Ovary (tissue), 9 donors: ENCODE results near the gene TIMM8B. TPM values are rescaled to one million over a fixed set of nuclear protein-coding genes. Genes with fewer than 3 reads are reported as not detected.
A peak's percentile ranks its signal among the peaks of the same experiment; 100 is the strongest.

Source experiments
- DNase-seq, 5 donors: peaks; one replicate each; pipeline ENCODE4 v3.0.0-alpha.2; 2019 to 2020
- H3K27ac ChIP-seq, 2 donors: fragments of 200-600 bp; one replicate each; pipeline versions ENCODE4 v1.5.1 to v1.8.0; 2019 to 2022
- H3K27me3 ChIP-seq: fragments of 200-600 bp; one replicate; pipeline ENCODE4 v1.8.0; 2022
- H3K36me3 ChIP-seq: fragments of 200-600 bp; sonication (generic); one replicate; pipeline ENCODE4 v1.5.1; 2019
- H3K4me1 ChIP-seq: one replicate; pipeline ENCODE4 v1.8.1; 2013; ENCODE audit warnings: mild to moderate bottlenecking, moderate library complexity; ENCODE audit not compliant: insufficient read depth
- H3K4me3 ChIP-seq: fragments of 200-600 bp; sonication (generic); one replicate; pipeline ENCODE4 v1.5.1; 2017
- H3K9me3 ChIP-seq, 2 donors: fragments of 200-600 bp in 1 of 2; sonication (generic) in 1 of 2; one replicate each; pipeline versions ENCODE4 v1.5.1 to v1.8.1; 2013 to 2019; ENCODE audit warnings: mild to moderate bottlenecking in 1 of 2, moderate library complexity in 1 of 2
- CTCF ChIP-seq, 3 donors: fragments of 450-650 bp in 2 of 3; fragments of 200-600 bp in 1 of 3; IDR thresholded peaks; one replicate each; pipeline versions ENCODE4 v1.5.1 to v1.8.0; 2016 to 2022; ENCODE audit warnings: antibody characterized with exemption in 3 of 3, mild to moderate bottlenecking in 1 of 3
- EP300 ChIP-seq: sonication (generic); formaldehyde crosslinking; IDR thresholded peaks from one replicate; pipeline ENCODE4 v1.6.1; 2017; ENCODE audit warnings: antibody characterized with exemption
- POLR2A ChIP-seq: fragments of 450-650 bp; IDR thresholded peaks from one replicate; pipeline ENCODE4 v1.6.1; 2017; ENCODE audit warnings: antibody characterized with exemption, mild to moderate bottlenecking, moderate library complexity
- WGBS, 3 donors: extraction: QIAGEN DNeasy Blood & Tissue Kit in 1 of 3; methylation state at CpG; one replicate each; pipeline versions ENCODE4 v1.1.5 to v1.1.7; 2013 to 2017; 5-methylcytosine and 5-hydroxymethylcytosine counted together
- intact Hi-C, 4 donors: fragments of 100-400 bp; cut with DNase I; formaldehyde crosslinking; loops; one replicate each; pipeline versions ENCODE4 v1.11.0 to v1.15.1; 2022 to 2023
- polyA plus RNA-seq, 2 donors: library from polyadenylated mRNA; stranded (reverse); fragments of 200-250 nt in 1 of 2; fragments of 350-450 nt in 1 of 2; fragmentation: Illumina TruSeq in 1 of 2; extraction: RNeasy Lipid Tissue Mini Kit (QIAGEN cat#74804) in 1 of 2; gene quantifications; one replicate each; pipeline ENCODE4 v1.2.3, GENCODE V29; 2013 to 2014
- total RNA-seq, 7 donors: library from RNA; depleted of rRNA in 2 of 7; stranded (reverse); fragments of >200 nt in 2 of 7; fragmentation: NEBNext Ultra II Directional in 3 of 7; extraction: Animal tissue kit (Norgen Biotek cat#: 25700) in 3 of 7; gene quantifications; one replicate each; pipeline versions ENCODE4 v1.1.0 to v1.2.4, GENCODE V29; 2016 to 2023
- donor health status: DM: no; HTN: no; CAD: no; lungs with moderate emphysema.
- donor health status: DM: no; HTN: no; CAD: no.
- donor health status: Bipolar disorder and iron deficiency.
- donor health status: DM: yes; HTN: yes; CAD: no.
- donor health status: DM: no; HTN: no; CAD: no.
- donor health status: DM: yes; HTN: yes; CAD: no.

Gene TIMM8B
- total and polyA plus RNA-seq, 9 donors, result 21.8 to 71.1 (median 35.6) TPM

- Histone ChIP-seq H3K4me3 (peak overlapping the region; percentile 71), H3K36me3 (no peaks in the 10 kb centered on the region), H3K9me3 (no peaks in the 10 kb centered on the region), H3K27me3 (no peaks in the 10 kb centered on the region), H3K4me1 (peaks cover 10% of the 10 kb centered on the region), H3K27ac (no peak overlapping the region)
- TF ChIP-seq POLR2A, result no peak
- TF ChIP-seq CTCF (IDR thresholded peaks at IDR 0.05), result no peak
- no peak for TF ChIP-seq EP300
- peak in 1 of 5 donors; percentile 30 for DNase-seq
- intact Hi-C loops, result loop anchor here in 1 of 4 donors (10.0 kb wide), 1 partner anchor 211 kb away; the partner anchor contains the start of genes ALG9, CFAP68 and FDXACB1
- 2% methylated on average over 19 of the region's 19 CpGs for WGBS, 3 donors
These were observed 634 bp downstream of the TIMM8B start for GRCh38 chr11:112085822-112086421.

DNA sequence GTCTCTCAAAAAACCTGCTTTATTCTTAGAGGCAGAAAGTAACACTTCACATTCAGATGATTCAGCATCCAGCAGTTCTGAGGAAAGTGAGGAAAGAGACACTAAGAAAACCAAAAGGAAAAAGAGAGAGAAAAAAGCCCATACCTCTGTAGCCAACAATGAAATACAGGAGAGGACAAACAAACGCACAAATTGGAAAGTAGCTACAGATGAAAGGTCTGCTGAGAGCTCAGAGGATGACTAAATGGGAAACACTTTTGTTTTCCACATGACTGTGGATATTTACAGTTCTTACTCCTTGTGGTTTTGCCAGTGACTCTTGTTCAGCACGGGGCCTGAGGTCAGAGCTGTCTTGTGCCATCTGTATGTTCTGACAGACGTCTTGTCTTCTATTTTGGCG is 3.8 kb downstream of the TIMM8B start:
- TF ChIP-seq CTCF (IDR thresholded peaks at IDR 0.05), result no peak
- peaks cover 2% of the 10 kb centered on the region for H3K36me3 ChIP-seq
- WGBS, 3 donors, result 59 to 69% (median 60%) methylated on average over 4 of the region's 4 CpGs
- H3K27ac ChIP-seq, result no peak overlapping the region
- intact Hi-C loops, result loop anchor here in 1 of 4 donors (10.0 kb wide), 1 partner anchor 208 kb away; the partner anchor contains the start of genes ALG9, CFAP68 and FDXACB1
- DNase-seq, result no peak
- H3K27me3 ChIP-seq, result no peaks in the 10 kb centered on the region
- H3K9me3 ChIP-seq, result no peaks in the 10 kb centered on the region
- H3K4me3 ChIP-seq, result no peak overlapping the region
- peaks cover 8% of the 10 kb centered on the region for H3K4me1 ChIP-seq

- TF ChIP-seq POLR2A (no peak), EP300 (no peak), CTCF (IDR thresholded peaks at IDR 0.05) (no peak)
These were observed 12.4 kb downstream of the TIMM8B start, which contains the start of the genes NKAPD1 and PIH1D2 for GRCh38 chr11:112073941-112074811. Gene NKAPD1 (plus strand): TSS chr11:112074299. CDS start chr11:112075575, 1,276 bp downstream. Gene PIH1D2 (minus strand): TSS chr11:112074017. CDS start chr11:112073174, 843 bp downstream.

GRCh38 chr11:112062923-112063322 is 23.6 kb downstream of the TIMM8B start:
- Histone ChIP-seq H3K9me3 (no peaks in the 10 kb centered on the region), H3K4me3 (no peak overlapping the region), H3K27me3 (no peaks in the 10 kb centered on the region), H3K36me3 (no peaks in the 10 kb centered on the region), H3K27ac (no peak overlapping the region), H3K4me1 (no peaks in the 10 kb centered on the region)
- no peak for DNase-seq
- TF ChIP-seq EP300 (no peak), CTCF (IDR thresholded peaks at IDR 0.05) (no peak), POLR2A (no peak)
- intact Hi-C loops, result no loop called here
- WGBS, 3 donors, result 12 to 45% (median 15%) methylated on average over 1 of the region's 1 CpG

More at GRCh38 chr11:112073941-112074811, 12.4 kb downstream of the TIMM8B start, which contains the start of the genes NKAPD1 and PIH1D2:
- intact Hi-C loops, result no loop called here
- H3K36me3 ChIP-seq, result no peaks in the 10 kb centered on the region
- peak; percentile 71 to 81 (median 79) for DNase-seq
- peak within 1 kb of the TSS; percentile 56 to 73 for H3K27ac ChIP-seq
- peak within 1 kb of the TSS; percentile 72 for H3K4me3 ChIP-seq
- WGBS, 3 donors, result 0% methylated on average over 43 of the region's 43 CpGs
- H3K4me1 ChIP-seq, result peaks cover 7% of the 10 kb centered on the region
- H3K9me3 ChIP-seq, result no peaks in the 10 kb centered on the region
- no peaks in the 10 kb centered on the region for H3K27me3 ChIP-seq
